ENCODE results near the gene PCDH9. TPM values are rescaled to one million over a fixed set of nuclear protein-coding genes. Genes with fewer than 3 reads are reported as not detected.
A peak's percentile ranks its signal among the peaks of the same experiment; 100 is the strongest.

PCDH9 gene
- total and polyA plus RNA-seq, 10 donors, result 0.24 to 8.1 (median 3.8) TPM

DNA sequence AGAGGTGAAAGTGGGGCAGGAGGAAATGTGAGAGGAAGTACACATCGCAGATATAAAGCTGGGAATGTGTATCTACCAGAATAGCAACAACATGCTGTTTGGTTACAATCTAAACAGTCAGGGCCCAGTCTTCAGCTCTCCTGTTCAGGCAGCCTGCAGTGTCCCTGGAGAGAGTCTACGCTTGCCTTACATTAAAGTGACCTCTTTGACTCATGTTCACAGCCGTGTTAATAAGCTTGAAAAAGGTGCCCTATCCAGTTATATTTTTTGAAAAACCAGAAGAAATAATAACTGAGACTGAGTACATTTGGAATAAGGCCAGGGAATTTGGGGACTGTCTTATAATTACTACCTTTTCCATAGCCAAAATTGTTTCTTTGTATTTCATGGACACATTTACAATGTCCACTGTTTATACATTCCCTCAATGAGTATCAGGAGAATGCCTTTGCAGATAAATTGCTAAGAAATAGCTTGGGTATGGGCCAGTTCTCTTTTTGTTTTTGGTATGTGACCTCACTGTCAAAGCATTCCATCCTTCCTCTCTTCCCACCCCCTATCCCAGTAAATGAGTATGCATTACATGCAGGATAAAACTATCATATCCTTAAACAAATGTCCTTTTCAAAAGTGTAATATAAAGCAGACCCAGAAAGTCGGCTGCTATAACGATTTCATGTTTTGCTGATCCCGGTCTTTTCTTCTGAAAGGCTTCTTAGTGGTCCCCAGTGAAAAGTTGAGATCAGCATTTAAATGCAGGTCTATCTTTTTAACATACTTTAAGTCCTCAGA, 82.6 kb downstream of the PCDH9 start:
- TF ChIP-seq POLR2A (IDR thresholded peaks at IDR 0.05) (no peak), POLR2AphosphoS5 (IDR thresholded peaks at IDR 0.05) (no peak), CTCF (IDR thresholded peaks at IDR 0.05 in 8 of 11, conservative IDR thresholded peaks at IDR 0.05 in 3 of 11) (no peak)
- WGBS, 5 donors, result 37 to 55% (median 47%) methylated on average over 6 of the region's 6 CpGs
- intact Hi-C loops (cut with DNase I; ENCODE audit: low total_unique reads), result no loop called here

DNA sequence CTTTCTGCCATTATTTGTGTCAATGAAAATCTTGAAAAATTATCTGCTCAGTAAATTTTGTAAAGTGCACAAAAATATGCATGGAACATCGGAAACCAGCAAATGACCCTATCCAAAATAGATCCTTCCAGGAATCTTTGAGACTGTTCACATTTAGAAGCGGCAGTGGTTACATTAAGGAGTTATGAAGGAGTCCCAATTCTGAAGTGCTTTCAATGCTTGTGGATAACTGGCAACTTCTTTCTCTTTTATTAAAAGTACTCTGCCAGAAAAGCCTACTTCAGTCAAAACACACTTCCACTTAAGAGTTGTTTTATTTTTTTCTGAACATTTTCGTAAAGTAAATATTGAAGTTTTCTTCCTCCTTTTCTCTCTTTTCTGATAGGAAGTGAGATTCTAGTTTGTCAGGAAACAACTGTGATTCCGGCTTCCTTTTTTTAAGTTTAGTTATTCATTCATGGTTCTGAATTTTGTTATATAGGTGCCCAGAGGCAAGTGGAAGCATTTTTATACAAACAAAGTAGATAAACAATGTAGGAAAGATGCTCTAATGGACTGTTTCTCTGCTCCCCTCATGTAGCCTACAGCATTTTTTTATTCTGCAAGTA, 83.5 kb downstream of the PCDH9 start:
- TF ChIP-seq POLR2A (IDR thresholded peaks at IDR 0.05) (no peak), CTCF (IDR thresholded peaks at IDR 0.05 in 8 of 11, conservative IDR thresholded peaks at IDR 0.05 in 3 of 11) (no peak), POLR2AphosphoS5 (IDR thresholded peaks at IDR 0.05) (no peak)
- peaks cover 0 to 22% (median 14%) of the 10 kb centered on the region in 6 donors for H3K4me1 ChIP-seq
- no peaks in the 10 kb centered on the region for H3K27me3 ChIP-seq (replicated peaks in 1 of 7)
- DNase-seq, result no peak
- WGBS, 5 donors, result 35 to 48% (median 38%) methylated on average over 4 of the region's 4 CpGs
- H3K4me3 ChIP-seq, result no peak overlapping the region
- peak overlapping the region in 2 of 8 donors; percentile 14 to 16 for H3K27ac ChIP-seq
- intact Hi-C loops (cut with DNase I; ENCODE audit: low total_unique reads), result no loop called here
- no peaks in the 10 kb centered on the region for H3K9me3 ChIP-seq
- no peaks in the 10 kb centered on the region for H3K36me3 ChIP-seq

More for the DNA sequence above, 82.6 kb downstream of the PCDH9 start:
- no peak overlapping the region for H3K4me3 ChIP-seq
- DNase-seq, result no peak
- H3K9me3 ChIP-seq, result no peaks in the 10 kb centered on the region
- H3K27me3 ChIP-seq (replicated peaks in 1 of 7), result no peaks in the 10 kb centered on the region
- peaks cover 0 to 22% (median 14%) of the 10 kb centered on the region in 6 donors for H3K4me1 ChIP-seq
- no peaks in the 10 kb centered on the region for H3K36me3 ChIP-seq
- H3K27ac ChIP-seq, result peak overlapping the region in 2 of 8 donors; percentile 14 to 16

- intact Hi-C loops (cut with DNase I; ENCODE audit: low total_unique reads), result no loop called here
- no peak for TF ChIP-seq CTCF (IDR thresholded peaks at IDR 0.05 in 8 of 11, conservative IDR thresholded peaks at IDR 0.05 in 3 of 11)
- no peak for TF ChIP-seq POLR2AphosphoS5 (IDR thresholded peaks at IDR 0.05)
- TF ChIP-seq POLR2A (IDR thresholded peaks at IDR 0.05), result no peak
- Histone ChIP-seq H3K9me3 (no peaks in the 10 kb centered on the region), H3K4me3 (no peak overlapping the region), H3K4me1 (peaks cover 0 to 22% (median 14%) of the 10 kb centered on the region in 6 donors), H3K36me3 (no peaks in the 10 kb centered on the region), H3K27me3 (replicated peaks in 1 of 7) (no peaks in the 10 kb centered on the region), H3K27ac (no peak overlapping the region)
- no peak for DNase-seq
- whole genome bisulfite sequencing, 5 donors, result 21 to 37% (median 25%) methylated on average over 1 of the region's 1 CpG
These were observed 84.2 kb downstream of the PCDH9 start for GRCh38 chr13:67145950-67146349.

DNA sequence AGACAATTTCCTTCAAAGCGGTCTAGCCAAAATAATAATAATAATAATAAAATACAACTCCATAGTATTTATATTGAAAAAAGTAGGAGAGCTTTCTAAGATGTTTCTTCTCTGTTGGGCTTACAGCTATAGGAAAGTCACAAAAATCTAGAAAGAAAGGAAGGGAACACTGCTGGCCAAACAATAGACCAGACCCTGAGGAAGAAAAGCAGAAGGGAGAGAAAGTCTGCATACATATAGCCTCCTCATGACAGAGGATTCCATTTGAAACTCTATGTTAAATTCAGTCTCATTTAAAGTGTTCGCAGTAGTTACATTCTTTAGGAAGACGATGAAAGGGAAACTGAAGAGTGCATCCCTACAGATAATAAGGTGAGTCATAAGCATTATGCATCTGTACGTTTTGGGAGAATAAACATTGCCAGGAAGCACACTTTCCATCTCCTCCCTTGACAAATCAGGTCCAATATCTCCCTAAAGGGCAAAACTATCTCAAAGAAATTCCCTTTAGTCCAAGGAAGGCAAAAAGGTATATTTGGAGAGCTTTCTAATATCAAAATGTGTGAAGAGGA, 86.5 kb downstream of the PCDH9 start:
- Histone ChIP-seq H3K36me3 (no peaks in the 10 kb centered on the region), H3K9me3 (no peaks in the 10 kb centered on the region), H3K27ac (no peak overlapping the region), H3K27me3 (replicated peaks in 1 of 7) (no peaks in the 10 kb centered on the region), H3K4me1 (peaks cover 0 to 22% (median 14%) of the 10 kb centered on the region in 6 donors), H3K4me3 (no peak overlapping the region)
- no peak for TF ChIP-seq CTCF (IDR thresholded peaks at IDR 0.05 in 8 of 11, conservative IDR thresholded peaks at IDR 0.05 in 3 of 11)
- TF ChIP-seq POLR2AphosphoS5 (IDR thresholded peaks at IDR 0.05), result no peak
- no peak for TF ChIP-seq POLR2A (IDR thresholded peaks at IDR 0.05)
- WGBS, 5 donors, result 83 to 89% (median 84%) methylated on average over 4 of the region's 4 CpGs
- intact Hi-C loops (cut with DNase I; ENCODE audit: low total_unique reads), result no loop called here
- no peak for DNase-seq
